NCI-H2196 treated with DMSO at 0.1 percent for 48 hours (cell line): ENCODE data around the gene NIFK.
"Not testable (repeated sequence)": the region's sequence is repeated elsewhere in the genome, so short reads cannot be mapped to it uniquely, and the experiment has no call there.

Source experiments
- DNase-seq: peaks from one replicate; lab custom pipeline; 2025; ENCODE audit not compliant: unreplicated experiment; lab: John Stamatoyannopoulos, UW

The NIFK gene

DNA sequence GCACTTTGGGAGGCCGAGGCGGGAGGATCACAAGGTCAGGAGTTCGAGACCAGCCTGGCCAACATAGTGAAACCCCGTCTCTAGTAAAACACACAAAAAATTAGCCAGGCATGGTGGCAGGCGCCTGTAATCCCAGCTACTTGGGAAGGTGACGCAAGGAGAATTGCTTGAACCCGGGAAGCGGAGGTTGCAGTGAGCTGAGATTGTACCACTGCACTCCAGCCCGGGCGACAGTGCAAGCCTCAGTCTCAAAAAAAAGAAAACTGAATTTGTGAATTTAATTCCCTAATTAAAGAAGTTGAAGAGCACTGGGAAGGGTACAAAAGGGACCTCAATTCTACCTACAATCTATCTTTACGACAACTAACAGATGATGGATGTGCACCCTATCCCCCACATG is 2.1 kb downstream of the NIFK start:
- not testable (repeated sequence) for DNase-seq

DNA sequence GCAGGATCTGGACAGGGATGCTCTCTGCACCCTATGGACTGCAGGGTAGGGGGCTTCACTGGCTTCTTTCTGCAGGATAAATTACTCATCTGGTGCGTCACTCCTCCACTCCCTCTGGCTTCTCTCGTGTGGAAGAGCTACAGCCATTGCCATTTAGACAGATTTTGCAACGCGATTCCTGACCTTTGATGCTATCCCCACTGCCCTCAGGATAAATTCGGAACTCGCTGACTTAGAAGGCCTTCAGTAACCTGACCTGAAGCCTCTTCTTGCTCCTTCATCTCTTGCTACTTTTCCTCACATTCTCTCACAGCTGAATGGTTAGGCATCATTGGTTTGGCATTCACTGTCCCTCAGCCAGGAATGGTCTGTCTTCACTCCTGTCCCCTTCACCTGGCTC is 5.3 kb downstream of the NIFK start:
- DNase-seq = no peak

DNA sequence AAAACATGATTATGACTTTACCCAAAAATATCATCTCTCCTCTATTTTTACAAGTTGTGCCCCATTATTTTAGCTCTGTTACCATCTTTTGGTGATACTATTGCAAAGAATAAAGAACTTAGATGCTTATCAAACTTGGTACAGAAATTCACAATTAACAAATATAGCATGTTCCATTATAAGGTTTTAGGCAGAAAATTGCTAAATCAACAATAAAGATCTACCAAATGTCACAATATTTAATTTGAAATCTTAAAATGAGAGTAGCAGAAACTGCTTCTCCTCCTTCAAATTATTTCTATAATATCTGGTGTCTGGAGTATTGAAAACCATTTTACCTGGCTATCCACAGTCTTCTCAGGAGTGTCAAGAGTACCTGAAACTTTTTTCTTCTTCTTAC is 8.7 kb downstream of the NIFK start:
- no peak for DNase-seq

DNA sequence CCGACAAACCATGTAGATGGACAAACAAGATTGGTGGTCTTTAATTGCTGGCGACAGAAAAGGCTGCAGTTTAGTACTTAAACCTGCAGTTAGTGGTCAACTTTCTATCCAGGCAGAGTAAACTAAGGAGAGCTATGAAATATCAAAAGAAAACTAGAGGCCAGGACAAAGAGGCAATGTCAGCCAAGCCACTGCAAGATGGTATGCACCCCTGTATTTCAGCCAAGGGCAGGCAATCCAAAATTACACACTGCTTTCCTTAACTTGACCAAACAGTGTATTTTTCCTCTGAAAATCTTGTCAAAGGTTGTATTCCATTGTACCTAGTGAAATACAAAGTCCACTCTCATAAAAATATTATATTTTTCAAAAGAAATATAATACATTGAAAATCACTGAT is 9.3 kb downstream of the NIFK start:
- DNase-seq = no peak

DNA sequence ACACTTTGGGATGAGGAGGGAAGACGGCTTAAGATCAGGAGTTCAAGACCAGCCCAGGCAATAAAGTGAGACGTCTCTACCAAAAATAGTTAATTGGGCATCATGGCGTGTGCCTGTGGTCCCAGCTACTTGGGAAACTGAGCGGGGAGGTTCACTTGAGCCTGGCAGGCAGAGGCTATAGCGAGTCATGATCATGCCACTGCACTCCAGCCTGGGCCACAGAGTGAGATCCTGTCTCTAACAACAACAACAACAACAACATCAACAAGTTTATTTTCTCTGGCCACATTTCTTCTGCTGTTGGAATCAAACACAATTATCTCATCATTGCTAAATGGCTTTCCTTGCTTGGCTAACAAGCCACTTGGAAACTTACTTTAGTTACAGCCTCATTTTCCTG is 13.4 kb downstream of the NIFK start:
- DNase-seq = no peak

DNA sequence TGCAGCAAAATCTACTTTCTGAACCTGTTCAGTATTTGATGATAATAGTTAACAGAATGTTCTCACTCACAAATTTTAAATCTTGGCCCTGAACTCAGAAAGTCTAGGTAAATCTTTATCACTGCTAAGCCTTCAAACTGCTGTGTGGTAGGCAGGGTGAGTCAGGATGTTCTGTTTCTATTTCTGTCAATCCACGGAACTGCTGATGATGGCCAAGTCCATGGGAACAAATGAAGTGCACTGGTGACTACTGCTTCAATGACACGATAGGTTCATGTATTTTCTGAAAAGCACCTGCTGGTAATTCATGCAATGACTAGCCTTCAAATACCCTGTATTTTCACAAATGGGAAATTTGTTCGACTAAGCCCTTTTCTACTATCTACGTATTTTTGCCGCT is 14.2 kb downstream of the NIFK start:
- no peak for DNase-seq

DNA sequence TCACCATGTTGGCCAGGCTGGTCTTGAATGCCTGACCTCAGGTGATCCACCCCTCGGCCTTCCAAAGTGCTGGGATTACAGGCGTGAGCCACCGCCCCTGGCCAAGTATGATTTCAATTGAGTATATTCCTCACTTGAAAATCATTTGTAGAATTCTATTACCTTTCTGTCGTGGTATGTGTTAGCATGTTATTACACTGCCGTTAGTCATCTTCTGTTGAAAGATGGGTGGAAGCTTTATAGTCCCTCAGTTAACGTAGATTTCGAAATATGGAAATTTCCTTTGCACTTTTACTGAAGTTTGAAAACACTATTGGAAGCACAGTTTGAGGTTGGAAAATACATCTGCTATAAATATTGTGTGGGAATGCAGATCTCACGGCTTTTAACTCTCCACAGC is 14.7 kb downstream of the NIFK start:
- DNase-seq = no peak

DNA sequence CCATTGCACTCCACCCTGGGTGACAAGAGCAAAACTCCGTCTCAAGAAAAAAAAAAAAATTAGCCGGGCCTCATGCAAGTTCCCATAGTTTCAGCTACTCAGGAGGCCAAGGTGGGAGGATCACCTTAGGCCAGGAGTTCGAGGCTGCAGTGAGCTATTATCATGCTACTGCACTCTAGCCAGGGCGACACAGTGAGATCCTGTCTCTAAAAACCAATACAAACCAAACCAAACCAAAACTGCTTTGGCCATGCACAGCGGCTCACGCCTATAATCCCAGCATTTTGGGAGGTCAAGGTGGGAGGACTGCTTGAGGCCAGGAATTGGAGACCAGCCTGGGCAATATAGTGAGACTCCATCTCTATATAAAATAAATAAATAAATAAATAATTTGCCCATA is 19.1 kb downstream of the NIFK start:
- no peak for DNase-seq

DNA sequence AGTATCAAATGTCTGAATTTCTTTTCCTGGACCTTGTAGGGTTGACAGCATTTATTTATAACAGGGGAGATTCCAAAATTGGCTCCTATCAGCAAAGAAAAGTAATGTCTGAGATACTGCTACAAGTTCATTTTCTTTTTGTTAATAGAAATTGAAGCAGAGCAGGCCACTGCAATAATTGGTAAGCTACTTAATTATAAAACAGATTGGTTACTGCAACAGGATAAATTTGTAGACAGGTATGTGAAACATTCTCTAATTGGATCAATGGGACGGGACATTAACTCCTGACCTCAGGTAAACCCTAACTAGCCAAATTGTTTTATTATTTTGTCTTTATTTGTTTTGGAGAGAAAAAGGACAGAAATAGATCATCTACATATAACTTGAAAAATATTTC is 20.5 kb downstream of the NIFK start:
- no peak for DNase-seq

DNA sequence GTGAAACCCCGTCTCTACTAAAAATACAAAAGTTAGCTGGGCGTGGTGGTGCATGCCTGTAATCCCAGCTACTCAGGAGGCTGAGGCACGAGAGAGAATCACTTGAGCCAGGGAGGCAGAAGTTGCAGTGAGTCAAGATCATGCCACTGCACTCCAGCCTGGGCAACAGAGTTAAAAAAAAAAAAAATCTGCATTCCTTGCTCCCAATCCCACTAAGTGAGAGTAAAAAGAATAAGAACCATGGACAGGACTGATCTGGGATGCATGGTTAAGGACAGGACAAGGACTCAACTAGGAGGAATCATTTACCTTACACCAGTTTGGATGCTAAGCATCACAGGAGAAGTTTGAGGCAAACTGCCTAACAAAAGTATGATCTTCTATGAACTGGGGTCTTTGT is 25.2 kb downstream of the NIFK start:
- DNase-seq = not testable (repeated sequence)

DNA sequence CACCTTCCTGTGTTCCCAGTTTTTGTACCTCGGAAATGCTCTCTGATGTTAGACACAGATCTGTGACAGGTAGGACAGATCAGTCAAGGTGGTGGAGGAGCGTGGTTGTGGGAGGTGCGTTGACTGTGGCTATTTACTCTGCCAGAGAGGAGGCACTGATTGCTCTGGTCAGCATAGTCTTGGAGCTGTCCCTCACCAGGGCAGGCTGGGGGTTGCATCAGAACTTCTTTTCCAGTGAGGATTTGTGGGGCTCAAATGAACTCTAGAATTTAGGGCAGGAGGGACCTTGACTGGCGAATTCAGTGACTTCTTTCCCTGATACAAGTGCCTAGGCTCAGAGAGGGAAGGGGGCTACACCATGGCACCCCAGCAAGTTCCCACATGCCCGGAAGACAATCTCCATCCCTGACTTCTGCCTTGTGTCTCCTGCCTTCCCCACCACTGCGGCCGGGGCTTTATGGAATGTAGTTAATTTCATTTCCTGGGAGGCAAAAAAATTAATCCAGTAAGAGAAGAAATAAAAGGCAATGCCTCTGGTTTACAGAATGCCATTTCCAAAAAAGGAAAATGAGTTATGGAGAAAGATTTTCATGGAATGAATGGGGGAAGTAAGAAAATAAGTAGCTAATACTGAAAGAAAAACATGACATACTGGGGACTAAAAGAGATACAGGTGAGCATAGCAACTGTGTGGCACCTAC is 26.1 kb downstream of the NIFK start:
- DNase-seq = no peak

DNA sequence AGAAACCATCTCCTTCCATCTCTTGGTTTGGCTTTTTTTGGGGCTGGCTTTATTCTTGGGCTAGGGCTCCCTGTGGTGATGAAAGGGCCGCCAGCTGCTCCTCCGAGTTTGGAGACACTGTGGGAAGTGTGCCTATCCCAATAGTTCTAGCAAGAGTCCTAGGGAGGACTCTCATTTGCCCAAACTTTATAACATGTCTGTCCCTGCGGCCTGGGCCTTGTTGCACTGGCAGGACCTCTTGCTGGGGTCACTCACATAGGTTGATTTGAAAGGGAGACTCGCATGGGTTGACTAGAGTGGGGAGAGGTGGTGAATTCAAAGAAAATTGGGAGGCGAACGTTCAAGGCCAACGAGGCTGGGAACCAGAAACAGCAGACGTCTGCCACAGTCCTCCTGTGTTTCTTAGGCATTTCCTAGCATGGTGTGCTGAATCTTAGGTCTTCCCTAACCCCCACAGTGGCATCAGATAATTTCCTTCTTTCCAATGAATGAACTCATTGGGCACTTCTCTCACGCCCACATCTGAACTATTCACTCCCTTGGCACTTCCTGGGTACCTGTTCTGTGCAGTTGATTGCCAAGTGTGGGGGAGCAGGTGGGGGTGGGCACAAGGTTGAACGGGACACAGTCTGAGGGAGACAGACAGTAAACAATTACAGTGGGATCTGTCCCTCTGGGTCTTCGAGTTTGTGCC is 26.8 kb downstream of the NIFK start:
- no peak for DNase-seq

DNA sequence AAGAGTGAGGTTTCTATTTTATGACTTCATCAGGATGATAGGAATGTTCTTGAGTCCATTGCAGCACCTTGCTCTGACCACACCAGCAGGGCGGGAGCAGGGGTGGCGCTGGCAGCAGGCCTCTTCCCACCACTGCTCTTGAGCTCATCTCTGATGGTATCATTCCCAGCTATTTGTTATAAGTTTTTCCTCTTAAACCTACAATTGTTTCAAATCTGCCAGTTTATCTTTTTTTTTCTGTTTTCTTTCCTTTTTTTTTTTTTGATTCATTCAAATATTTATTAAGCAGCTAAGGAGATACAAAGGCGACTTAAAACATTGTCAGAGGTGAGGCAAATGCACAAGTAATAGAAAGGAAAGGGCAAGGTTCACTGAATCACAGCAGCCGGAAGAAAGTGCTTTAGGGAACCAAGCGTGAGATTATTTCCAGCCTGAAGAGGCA is 28.7 kb downstream of the NIFK start:
- DNase-seq = peak; percentile 47

DNA sequence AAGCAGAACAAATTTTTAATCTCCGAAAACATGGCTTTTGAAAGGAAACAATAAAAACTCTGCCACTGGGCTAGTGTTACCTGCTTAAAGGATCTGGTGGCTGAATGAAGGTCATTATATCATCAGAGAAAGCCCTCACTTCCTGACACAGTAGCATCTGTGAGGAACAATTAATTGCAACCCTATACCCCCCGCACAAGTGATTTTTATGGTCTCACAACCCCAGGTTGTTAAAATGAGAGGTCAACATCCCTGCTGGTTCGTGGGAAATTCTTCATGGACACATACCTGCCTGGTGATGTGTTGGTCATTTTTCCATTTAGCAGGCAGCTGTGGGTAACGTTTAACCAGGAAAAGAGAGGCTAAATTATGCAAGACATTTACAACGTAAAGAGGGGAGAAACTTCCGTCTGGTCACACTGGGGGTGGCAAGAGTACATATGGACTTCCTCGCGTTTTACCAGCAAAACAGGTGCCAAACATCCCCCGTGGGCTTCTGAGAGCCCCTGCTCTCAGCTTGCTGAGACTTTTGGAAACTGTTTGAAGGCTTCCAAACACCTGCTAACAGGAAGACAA is 29.2 kb downstream of the NIFK start:
- peak; percentile 48 for DNase-seq

DNA sequence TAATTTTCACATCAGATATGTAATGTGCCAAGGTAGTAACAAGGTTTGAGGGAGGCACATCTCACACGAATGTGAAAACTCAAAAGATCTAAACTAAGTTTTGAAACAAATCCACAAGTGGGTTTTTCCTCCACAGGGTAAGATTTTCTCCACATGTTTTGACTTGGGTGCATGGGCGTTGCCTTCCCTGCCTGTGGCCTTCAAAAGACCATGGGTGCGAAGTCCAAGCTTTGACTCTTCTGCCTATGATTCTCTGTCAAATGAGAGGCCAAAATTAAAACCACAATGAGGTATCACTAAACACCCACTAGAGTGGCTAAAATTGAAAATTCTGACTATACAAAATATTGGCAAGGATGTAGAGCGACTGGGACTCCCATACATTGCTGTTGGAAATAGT is 30.7 kb downstream of the NIFK start:
- no peak for DNase-seq

DNA sequence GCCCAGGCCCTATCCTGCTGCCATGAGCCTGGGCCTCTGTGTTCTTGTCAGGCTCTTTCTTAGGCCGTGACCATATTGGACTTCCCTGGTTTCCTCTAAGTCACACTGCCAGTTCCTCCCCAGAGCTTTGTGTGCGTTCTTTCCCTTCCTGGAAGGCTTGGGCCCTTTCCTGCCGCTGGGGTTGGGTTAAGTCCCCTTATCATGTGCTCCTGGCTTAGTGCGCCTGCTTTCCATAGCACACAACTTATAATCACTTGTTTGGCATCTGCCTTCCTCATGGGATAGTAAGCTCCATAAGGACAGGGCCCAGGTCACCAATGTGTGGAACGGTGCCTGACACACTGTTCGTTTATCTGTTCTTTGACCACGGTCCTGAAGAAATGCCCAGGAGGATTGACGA is 31.3 kb downstream of the NIFK start:
- DNase-seq = no peak

DNA sequence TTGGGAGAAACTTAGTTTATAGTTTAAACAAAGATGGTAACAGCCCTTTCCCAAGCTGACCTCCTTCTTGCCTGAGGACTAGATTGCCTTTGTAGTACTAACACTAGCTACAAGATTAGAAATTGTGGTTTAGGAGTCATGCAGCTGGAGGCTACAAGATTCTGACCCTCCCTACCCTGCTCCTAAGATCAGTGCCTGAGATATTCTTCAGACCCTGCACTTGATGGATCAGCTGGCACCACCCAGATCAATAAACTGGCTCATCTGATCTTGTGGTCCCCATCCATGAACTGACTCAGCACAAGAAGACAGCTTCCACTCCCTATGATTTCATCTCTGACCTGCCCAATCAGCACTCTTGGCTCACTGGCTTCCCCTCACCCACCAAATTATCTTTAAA is 34.9 kb downstream of the NIFK start:
- DNase-seq = not testable (repeated sequence)

DNA sequence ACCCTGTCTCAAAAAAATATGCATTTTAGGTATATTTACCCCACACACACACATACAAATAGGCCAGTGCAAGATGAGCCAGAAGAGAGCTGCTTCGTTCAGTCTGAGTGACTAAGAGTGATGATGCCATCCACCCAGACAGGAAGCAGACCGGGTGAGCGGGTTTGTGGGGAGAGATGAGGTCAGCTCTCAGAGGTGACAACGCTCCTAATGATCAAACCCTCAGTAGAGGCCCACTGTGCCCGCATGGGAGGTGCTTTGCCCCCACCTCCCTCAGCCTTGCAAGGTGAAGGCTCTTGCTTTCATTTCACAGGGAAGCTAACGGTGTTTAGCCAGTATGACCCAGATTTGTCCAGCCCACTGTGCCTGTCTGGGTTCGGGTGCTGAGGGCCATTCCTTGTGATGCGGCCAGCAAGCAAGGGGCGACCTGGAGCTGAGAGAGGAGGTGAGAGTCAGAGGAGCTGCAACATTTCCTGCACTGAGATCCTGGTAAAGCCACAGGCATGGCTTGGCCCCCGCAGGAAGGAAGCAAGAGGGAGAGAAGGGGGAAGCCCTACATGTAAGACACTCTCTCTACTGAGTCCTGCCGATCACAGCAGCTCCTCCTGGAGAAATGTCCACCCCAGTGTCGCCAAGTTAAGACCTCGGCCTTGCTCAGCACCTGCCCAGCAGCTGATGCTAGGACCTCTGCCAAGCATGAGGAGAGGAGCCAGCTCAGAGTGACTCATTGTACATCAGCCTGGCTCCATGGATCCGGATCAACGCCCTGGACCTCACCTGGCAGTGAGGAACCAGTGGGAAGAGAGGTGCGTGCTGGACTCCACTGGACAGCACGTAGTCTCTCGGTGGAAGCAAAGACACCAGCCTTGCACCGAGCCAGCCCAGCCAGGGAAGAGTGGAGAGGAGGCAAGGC is 37.0 kb downstream of the NIFK start:
- peak; percentile 71 for DNase-seq

DNA sequence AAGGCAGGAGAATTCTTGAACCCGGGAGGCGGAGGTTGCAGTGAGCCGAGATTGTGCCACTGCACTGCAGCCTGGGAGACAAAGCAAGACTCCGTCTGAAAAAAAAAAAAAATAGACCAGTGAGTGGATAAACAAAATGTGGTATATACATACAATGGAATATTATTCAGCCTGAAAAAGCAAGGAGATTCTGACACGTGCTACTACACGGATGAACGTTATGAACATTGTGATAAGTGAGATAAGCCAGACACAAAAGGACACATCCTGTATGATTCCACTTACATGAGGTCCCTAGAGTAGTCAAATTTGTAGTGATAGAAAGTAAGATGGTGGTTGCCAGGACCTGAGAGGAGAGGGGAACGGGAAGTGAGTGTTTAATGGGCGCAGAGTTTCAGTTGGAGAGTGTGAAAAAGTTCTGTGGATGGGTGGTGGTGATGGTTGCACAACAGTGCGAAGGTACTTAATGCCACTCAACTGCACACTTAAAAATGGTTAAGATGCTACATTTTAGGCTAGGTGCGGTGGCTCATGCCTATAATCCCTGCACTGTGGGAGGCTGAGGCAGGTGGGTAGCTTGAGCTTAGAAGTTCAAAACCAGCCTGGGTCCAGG is 38.3 kb downstream of the NIFK start:
- DNase-seq = no peak

DNA sequence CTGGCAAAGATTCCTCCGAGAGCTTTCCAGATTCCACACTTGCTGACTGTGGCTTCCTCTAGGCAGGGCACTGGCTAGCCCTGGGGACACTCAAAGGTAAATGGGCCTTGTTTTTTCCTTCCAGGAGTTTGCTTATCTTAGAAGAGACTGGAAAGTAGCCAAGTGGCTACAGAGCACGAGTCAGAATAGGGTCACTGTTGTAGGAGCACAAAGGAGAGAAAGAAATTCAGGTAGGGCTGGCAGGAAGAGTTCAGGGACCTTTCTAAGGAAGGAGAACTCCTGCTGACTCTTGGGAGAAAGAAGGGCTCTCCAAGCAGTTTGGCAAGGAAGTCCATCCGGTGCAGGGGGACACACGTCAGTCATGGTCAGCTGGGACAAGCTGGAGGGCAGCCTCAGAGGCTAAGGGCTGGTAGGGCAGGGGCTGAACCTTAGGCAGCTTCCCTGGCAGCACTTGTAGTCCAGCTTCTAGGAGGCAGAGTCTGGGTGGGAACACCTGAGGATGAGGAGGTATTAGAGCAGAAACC is 39.5 kb downstream of the NIFK start:
- DNase-seq = no peak

DNA sequence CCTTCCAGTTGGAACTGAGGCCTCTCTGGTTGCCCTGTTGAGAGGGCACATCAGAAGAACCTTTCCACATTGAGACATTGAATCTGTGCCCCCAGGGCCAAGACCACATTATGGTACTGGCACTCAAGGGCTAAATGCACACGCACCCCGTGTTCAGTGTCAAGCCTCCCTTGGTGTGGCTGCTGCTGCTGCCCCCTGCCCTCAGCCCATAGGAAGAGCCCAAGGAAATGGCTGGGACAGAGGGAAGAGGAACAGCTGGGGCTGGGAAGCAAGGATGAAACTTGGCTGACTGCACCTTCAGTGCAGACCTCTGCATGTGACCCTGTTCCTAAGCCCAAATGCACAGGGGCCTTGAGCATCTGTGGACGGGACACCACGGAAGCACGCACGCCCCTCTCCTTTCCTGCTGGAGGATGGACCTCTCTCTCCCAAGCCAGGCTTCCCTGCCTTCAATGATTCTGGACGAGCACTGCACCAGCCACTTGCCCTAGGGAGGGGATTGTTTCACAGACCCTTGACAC is 40.2 kb downstream of the NIFK start:
- no peak for DNase-seq
